Hippocampal formation (tissue), 2 donors: ENCODE data around the gene WDR45.

Experiments used
- DNase-seq, 2 donors: peaks; one replicate each; lab custom pipeline; 2025; lab: John Stamatoyannopoulos, UW

WDR45 gene

DNA sequence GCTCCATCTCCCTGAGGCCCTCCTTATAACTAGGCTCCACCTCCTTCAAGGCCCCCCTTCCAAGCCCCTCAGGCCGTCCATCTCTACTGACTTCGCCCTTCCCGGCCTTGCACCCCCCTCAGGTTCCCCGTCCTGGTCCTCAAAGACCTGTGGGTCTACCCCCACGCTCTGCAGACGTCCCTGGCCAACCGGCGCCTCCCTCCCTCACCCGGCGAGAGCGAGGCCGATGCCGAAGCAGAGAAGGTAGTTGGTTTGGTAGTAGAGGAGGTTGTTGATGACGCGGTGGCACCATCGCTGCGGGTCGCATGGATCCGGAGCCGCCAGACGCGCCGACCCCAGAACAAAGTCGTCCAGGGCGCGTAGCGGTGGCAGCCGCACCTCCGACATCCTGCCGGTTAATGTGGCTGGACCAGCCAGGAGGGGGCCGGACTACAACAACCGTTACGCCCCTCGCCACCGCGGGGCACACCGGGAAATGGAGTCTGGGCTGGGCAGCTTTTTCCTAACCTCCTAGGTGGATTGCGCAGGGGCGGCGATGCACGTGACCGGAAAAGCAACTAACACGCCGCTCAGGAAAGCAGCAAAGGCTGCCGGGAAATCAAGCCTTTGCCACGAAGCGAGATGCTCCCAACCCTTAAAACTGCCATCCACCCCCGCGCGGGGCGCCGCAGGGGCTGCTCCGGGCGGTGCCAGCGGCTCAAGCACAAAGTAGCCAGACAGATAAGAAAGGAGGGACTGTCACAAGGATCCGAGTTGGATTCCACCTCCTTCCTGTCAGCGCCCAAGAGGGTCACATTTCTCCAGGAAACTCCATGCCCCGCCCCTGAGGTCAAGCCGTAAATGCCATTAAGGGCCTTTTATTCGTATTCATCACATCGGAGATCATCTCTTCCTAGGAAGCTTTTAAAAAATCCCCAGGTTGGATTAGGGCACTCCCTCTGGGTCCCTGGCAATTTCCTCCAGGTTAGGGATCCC lies 5.8 kb downstream of the WDR45 start, which contains the start of gene PRAF2:
PRAF2 (minus strand) TSS at position 402 of the 975 bp plus-strand sequence; CDS start at position 387, 15 bp downstream.
- DNase-seq = peak; percentile 77 to 87

DNA sequence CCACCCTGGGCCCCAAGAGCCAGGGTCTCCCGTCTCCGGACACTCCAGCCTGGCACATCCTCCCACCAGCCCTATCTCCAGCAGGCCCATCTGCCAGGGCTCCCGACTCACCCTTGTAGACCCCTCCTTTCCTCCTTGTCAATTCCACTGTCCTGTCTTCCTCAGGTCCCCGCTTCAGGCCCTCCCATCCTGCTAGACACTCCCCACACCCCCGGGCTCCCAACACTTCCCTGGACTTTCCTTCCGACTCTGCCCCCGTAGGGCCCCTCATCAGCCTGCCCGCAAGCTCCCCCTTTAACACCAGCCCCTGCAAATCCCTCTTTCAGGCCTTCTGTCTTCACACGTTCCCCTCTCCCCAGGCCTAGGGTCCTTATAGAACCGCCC lies 7.0 kb downstream of the WDR45 start:
- no peak for DNase-seq

DNA sequence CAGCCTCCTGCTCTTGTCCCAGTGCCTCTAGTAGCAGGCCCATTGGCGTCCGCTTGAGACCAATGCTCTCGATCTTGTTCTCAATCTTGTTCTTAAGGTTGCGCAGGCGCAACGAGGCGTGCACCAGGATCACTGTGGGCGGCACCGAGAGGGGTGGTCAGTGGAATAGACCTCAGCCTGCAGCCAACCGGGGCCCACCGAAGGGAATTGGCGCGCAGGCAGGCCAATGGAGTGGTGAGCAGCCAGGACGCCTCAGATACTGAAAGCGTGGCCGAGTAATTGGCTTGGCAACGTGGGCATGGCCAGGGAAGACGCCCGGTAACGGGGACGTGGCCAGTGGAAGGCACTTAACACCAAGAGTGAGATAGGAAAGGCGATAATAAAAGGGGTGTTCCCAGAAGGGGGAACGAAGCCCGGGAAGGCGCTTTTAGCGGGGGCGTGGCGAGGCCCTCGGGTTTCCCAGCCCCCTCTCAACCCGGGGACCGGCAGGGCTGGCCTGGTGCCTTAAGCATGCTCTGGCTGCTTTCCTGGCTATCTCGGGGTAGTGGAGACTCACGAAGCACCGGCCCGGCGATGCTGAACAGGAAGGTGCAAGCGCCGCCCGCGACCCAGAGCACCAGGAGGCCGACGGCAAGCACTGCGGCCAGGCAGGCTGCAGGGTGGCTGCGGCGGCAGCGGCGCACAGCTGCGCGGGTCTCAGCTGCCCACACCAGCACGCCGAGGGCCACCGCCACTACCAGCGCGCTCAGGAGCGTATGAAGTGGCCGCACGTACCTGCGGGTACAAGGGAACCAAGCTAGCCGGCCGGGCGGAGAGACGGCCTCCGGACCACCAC lies 7.6 kb downstream of the WDR45 start:
- DNase-seq = peak; percentile 23 to 41

DNA sequence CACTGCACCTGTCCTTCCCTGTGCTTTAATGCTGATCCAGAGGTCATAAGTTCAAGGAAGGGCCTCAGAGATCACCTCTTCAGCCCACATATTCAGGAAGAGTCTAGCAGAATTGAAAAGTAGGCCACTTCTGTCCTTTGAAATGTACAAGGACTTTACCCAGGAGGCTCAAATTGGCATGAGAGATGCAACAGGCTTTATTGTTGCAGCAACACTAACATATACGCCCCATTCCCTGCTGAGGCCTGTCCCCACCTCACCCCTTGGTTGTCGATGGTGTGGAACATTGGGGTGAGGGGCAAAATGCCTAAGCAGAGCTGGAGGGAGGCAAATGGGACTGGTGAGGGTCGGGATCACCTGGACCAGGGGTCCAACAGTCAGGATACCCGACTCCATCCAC lies 8.7 kb downstream of the WDR45 start:
- DNase-seq = no peak

DNA sequence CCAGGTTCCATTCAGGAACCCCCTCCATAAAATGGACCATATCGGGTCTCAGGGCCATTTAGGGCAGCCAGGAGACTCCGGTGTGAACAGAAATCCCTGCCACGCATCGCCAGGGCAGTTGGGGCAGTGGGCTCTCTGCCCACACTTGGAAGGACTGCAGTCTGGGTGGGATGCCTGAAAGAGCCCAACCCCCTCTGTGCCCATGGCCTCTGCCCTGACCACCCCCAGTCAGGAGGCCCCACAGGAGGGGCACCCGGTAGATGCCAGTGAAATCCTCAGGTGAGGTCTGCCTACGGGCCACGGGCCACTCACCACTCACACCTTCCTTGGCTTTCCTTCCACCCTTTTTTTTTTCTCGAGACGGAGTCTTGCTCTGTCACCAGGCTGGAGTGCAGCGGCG lies 10.6 kb downstream of the WDR45 start:
- no peak for DNase-seq

DNA sequence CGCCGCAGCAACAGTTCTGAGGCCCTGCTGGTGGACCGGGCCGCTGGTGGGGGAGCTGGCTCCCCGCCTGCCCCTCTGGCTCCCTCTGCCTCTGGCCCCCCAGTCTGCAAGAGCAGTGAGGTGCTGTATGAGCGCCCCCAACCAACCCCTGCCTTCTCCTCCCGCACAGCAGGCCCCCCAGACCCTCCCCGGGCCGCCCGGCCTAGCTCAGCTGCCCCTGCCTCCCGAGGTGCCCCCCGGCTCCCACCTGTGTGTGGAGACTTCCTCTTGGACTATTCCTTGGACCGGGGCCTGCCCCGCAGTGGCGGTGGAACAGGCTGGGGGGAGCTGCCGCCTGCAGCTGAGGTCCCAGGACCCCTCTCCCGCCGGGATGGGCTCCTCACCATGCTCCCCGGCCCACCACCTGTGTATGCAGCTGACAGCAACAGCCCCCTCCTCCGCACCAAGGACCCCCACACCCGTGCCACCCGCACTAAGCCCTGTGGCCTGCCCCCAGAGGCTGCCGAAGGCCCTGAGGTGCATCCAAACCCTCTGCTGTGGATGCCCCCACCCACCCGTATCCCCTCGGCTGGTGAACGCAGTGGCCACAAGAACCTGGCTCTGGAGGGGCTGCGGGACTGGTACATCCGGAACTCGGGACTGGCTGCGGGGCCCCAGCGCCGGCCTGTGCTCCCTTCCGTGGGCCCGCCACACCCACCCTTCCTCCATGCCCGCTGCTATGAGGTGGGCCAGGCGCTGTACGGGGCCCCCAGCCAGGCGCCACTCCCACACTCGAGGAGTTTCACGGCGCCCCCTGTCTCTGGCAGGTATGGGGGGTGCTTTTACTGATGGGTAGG lies 12.2 kb downstream of the WDR45 start:
- no peak for DNase-seq

DNA sequence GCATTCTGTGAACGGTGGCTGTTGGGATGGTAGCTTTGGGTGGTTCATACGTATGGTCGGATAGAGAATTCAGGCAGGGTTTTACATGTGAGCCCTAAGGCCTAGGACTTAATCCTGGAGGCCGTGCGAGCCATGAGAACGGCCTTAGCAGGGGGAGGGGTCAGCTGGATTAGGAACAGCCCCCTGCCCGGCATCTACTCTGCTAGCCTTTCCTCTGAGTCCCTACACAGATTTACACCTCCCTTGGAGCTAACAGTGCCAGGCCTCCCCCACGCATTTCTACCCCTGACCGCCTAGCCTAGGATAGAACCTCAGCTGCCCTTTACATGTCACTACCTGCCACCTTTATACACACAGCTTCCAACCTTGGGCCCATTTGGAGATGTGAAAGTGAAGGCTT lies 13.0 kb downstream of the WDR45 start:
- DNase-seq = no peak

DNA sequence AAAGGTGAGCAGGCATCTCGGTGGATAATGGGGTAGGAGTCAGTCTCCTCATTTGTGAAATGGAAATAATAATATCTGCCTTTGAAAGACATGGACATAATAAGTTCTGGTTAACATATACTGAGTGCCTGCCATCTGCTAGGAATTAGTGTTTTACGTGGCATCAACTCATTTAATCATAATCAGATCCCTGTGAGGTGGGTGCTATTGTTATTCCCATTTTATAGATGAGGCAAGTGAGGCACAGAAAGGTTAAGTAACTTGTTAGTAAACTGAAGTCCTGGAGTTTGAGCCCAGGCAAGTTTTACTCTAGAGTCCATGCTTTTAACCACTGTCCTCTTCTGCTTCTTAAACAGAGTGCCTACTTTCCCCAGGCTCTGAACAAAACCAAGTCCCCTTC lies 13.4 kb downstream of the WDR45 start:
- no peak for DNase-seq

DNA sequence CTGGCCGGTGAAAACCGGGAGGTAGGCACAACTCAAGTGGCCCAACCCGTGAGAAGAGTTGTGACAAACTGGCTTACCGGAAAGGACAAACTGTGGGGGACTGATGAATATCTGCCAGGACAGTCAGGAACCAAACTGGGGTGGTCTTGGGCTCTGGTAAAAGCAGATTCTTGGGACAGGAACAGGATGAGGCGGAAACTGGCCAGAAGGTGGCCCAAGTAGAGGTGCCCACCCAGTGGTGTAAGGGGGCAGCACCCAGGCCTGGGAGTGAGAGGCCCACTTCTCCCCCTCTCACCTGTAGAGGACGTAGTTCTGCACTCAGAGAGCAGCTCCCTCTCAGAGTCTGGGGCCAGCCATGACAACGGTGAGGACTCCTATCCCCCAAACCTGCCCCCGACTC lies 15.0 kb downstream of the WDR45 start:
- DNase-seq = no peak

DNA sequence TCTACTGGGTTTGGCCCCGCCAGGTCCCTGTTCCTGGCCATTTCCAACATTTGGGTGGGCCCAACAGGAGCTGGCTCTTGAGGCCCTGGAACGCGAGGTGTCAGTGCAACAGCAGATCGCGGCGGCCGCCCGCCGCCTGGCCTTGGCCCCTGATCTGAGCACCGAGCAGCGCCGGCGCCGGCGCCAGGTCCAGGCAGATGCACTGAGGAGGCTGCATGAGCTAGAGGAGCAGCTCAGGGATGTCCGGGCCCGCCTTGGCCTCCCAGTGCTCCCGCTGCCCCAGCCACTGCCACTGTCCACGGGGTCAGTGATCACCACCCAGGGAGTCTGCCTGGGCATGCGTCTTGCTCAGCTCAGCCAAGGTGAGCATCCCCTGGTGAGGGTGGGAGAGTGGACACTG lies 15.4 kb downstream of the WDR45 start:
- no peak for DNase-seq

DNA sequence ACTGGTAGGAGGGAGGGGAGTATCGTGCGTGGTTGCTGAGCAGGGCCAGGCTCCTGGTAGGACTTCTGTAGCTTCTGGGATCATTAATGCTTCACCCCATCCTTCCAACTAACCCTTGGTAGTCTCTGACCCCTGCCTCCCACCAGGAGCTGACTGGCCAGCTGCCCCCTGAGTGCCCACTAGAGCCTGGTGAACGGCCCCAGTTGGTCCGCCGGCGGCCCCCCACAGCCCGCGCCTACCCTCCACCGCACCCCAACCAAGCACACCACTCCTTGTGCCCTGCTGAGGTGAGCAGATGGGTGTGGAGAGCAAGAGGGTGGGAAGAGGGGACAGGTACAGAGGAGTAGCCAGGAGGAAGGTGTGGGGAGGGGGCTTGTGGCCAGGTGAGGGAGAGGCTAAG lies 16.0 kb downstream of the WDR45 start:
- no peak for DNase-seq

DNA sequence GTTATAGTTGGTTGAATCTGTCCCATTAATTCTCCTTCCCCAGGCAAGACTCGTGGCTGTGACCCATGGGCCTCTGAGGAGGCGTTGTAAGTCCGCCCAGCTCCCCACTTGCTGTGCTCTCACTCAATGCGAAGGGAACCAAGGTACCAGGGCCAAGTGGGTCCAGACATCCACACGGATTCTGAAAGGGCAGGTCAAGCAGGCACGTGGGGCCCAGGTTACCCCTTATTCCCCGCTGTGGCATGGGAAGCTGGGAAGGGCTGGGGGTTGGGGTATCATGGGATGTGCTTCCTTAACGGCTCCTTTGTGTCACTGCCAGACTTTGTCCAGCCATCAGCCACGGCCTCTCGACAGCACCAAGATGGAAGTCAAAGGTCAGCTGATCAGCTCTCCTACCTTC lies 17.8 kb downstream of the WDR45 start:
- no peak for DNase-seq

DNA sequence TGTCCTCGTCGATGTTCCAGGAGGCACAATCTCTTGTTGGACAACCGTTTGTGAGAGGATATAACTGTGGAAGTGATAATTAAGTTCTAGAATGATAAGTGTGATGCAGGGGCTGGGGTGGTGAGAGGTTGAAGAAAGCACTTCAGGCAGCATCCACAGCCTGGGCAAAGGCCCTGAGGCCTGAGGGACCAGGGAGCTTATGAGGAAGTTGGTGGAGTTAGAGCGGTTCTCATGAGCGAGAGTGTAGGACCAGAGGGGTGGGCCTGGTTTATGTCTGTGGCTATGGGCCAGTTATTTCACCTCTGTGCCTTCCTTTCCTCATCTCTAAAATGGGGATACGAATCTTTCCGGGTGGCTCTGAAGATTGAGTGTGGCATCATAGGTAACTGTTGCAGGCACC lies 18.2 kb downstream of the WDR45 start:
- DNase-seq = no peak

DNA sequence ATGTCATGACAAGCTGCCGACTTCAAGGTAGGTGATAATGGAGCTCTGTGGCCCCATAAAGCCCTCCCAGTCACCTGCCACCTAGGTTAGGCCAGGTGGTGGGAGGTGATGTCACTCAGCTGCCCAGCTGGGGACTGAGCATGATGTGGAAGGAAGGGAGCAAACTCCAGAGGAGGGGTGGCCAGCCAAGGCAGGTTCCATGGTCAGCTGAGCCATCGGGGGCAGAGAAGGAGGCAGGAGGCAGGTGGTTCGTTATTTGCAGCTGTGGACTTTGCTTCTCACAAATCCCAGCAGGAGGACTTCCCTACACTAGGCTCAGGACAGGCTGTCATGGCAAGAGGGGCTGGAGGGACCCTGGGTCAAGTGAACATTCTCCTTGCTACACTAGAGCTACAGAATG lies 18.8 kb downstream of the WDR45 start:
- no peak for DNase-seq

DNA sequence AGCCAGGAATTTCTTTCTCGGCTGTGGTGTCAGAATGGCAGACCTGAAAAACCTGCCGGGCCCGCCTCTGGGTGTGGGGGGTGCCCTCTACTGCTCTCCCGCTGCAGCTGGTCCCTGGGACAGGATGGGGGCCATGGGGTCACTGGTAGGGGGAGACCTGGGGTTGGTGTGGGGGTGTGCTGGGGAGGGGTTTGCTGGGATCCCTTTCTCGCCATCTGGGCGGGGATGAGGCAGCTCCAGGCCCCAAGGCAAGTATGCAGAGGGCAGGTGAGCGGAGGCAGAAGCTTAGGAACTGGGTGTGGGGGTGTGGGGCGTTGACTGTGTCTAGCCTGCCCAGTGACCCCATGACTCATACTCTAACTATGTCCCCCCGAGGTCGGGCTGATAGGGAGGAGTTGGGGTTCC lies 20.0 kb downstream of the WDR45 start:
- no peak for DNase-seq

DNA sequence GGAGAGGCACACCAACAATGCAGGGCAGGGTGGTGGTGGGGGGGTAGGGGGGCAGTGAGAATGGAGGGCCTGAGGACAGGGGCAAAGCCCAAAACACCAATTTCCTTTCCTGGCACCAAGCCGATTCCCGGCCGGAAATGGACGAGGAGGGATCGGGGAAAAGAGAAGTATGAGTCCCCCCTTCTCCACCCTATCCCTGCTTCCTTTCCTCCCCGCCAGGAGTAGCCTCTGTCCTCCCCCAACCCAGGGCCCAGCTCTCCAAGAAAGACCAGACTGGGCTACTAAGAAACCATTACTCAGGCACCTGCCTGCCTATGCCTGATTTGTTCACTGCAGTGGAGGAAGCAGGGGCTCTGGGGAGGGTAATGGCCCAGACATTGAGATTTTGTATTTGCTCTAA lies 20.5 kb downstream of the WDR45 start:
- DNase-seq = no peak

DNA sequence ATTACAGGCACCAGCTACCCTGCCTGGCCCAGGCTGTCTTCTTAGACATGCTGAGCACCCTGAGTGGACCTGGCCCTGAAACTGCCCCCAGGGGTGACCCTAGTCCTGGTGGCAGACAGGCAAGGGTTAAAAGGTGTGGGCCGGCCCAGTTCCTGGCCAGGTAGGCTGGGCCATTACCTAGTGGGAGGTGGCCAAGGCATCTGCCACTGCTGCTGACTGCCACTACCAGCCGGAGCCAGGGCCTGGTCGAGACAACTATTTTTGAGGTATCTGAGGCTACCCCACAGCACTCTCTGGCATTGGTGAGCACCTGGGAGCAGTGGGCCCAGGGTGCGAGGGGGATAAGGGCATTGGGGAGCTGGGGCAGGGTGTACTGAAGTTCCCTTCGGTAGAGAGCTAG lies 20.9 kb downstream of the WDR45 start, which contains the start of gene CCDC120:
CCDC120 (plus strand) TSS at position 206 of the 400 bp plus-strand sequence. CDS start 3,043 bp downstream, outside the sequence.
- DNase-seq = no peak

DNA sequence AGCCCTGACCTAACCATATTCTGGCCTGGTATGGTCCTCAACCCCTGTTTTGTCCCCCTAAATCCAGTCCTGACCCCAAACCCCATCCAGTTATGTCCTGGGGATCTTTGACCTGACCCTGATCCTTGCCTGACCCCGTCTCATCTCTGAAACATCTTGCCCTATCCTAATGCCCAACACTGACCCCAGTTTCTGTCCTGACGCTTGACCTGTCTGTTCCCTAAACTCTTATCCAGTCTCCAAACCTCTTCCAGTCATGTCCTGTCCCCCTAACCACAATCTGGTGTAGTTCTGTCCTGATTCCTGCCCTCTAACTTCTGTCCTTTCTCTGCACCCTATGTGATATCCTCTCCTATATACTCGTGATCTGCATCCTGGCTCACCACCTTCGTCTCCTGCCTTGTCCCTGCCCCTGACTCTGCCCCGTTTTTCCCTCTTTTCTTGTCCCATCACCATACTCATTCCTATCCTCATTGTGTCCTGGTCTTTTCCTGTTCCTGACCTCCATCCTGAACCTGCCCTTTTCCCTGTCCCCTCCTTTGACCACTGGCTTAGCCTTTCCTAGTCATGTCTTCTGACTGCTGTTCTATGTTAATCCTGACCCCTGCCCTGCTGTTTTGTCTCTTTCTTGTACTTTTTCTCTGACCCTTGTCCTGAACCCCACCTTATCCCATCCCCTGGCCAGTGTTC lies 25.5 kb downstream of the WDR45 start:
- DNase-seq = no peak

DNA sequence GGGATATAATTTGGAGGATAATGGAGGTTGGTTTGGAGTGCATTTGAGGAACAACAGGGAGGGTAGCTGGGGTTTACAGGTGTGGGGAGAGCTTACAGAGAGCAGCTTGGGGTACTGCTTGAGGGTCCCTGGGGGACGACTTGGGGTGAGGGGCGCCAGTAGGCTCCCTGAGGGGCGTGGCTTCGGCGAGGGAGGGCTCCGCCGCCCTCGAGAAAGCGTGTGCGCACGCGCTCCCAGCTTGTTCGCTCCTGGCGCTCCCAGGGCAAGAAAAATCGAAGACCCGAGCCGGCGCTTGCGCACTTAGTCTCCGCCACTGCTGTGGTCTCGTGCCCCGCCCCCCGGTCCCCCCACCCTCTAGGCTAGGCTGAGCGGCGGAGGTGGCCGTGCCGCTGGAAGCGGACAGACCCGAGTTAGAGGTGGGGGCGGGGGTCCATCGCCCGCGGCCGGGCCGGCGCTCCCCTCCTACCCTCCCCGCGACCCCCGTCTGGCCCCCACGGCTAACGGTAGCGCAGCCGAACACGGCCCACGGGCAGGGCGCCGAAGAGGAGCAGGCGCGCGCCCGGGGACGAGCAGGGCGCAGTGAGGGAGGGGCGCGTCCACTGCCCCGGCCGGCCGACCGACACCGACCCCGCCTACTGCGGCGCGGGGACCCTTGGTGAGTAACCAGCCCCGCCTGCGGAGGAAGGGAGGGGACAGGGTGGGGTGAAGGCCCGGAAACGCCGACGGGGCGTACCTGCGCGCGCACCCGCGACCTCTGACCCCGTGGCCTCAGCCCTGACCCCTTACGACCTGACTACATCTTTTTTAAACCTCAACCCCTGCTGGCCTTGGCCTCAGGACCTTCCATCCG lies 26.2 kb downstream of the WDR45 start:
- peak in 1 of 2 donors; percentile 5 for DNase-seq

DNA sequence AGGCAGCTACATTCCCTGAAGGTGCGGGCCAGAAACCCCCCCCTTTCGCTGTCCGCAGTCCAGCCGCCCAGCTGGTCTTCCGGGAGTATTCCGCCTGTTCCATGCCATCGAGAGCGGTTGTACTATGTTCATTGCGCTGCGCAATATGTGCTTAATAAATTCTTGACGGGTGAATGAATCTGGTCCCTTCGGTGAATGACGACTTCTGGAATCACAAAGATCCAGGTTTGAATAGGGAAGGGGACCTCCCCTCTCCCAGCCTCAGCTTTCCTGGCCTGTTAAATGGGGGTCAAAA lies 35.8 kb downstream of the WDR45 start:
- DNase-seq = no peak
